Right lobe of liver (tissue), 6 donors: Measurements from ENCODE around the gene ATXN10. TPM values are rescaled to one million over a fixed set of nuclear protein-coding genes. Genes with fewer than 3 reads are reported as not detected.

Source experiments
- ATAC-seq, 4 donors: fragments of 200-7000 bp; cut with Tn5 transposase; one replicate each; pipeline ENCODE4 v1.9.1; 2020; ENCODE audit warnings: mild to moderate bottlenecking in 4 of 4, moderate library complexity in 4 of 4
- DNase-seq, 3 donors: peaks; one replicate each; pipeline ENCODE4 v3.0.0-alpha.2; 2020
- H3K27ac ChIP-seq, 3 donors: fragments of 200-600 bp; one replicate each; pipeline ENCODE4 v1.8.0; 2022
- H3K27me3 ChIP-seq, 2 donors: fragments of 200-600 bp; one replicate each; pipeline ENCODE4 v1.8.0; 2022
- H3K36me3 ChIP-seq, 4 donors: fragments of 200-600 bp; sonication (generic) in 1 of 4; one replicate each; pipeline versions ENCODE4 v1.5.1 to v1.8.0; 2017 to 2022; ENCODE audit warnings: control low read depth in 1 of 4
- H3K4me1 ChIP-seq, 4 donors: fragments of 200-600 bp; sonication (generic) in 1 of 4; one replicate each; pipeline versions ENCODE4 v1.5.1 to v1.8.0; 2017 to 2022; ENCODE audit warnings: control low read depth in 1 of 4
- H3K4me3 ChIP-seq, 3 donors: fragments of 200-600 bp; one replicate each; pipeline ENCODE4 v1.8.0; 2022
- H3K9me3 ChIP-seq, 4 donors: fragments of 200-600 bp; sonication (generic) in 1 of 4; one replicate each; pipeline versions ENCODE4 v1.5.1 to v1.8.0; 2017 to 2022; ENCODE audit warnings: control low read depth in 1 of 4
- CTCF ChIP-seq, 4 donors: fragments of 200-600 bp in 3 of 4; fragments of 450-650 bp in 1 of 4; IDR thresholded peaks; one replicate each; pipeline versions ENCODE4 v1.5.1 to v1.8.0; 2016 to 2022; ENCODE audit warnings: antibody characterized with exemption in 4 of 4, mild to moderate bottlenecking in 2 of 4
- POLR2A ChIP-seq: fragments of 450-650 bp; IDR thresholded peaks from one replicate; pipeline ENCODE4 v1.6.1; 2017; ENCODE audit warnings: antibody characterized with exemption, mild to moderate bottlenecking
- WGBS: methylation state at CpG from one replicate; pipeline ENCODE4 v1.1.6; 2018; ENCODE audit warnings: low coverage, low lambda C conversion rate; ENCODE audit not compliant: insufficient coverage; ENCODE audit errors: missing lambda C conversion rate; 5-methylcytosine and 5-hydroxymethylcytosine counted together
- intact Hi-C, 2 donors: fragments of 100-400 bp; cut with DNase I; formaldehyde crosslinking; loops; one replicate each; pipeline versions ENCODE4 v1.11.2 to v1.14.1; 2022
- total RNA-seq, 6 experiments: library from RNA; depleted of rRNA in 2 of 6; stranded (reverse); fragments of >200 nt in 2 of 6; fragmentation: NEBNext Ultra II Directional in 3 of 6; extraction: Animal tissue kit (Norgen Biotek cat#: 25700) in 3 of 6; gene quantifications; one replicate each; pipeline versions ENCODE4 v1.1.0 to v1.2.4, GENCODE V29; 2016 to 2023
- donor health status: DM: no; HTN: yes; CAD: no.
- donor health status: DM: no; HTN: no; CAD: no.
- donor health status: DM: no; HTN: no; CAD: no.
- donor health status: DM: no; HTN: yes; CAD: no.
- donor health status: DM: no; HTN: yes; CAD: no.

ATXN10 gene
- total RNA-seq, 6 experiments from 2014 or later = 70.0 to 118 (median 84.3) TPM

GRCh38 chr22:45889093-45889538 is 217.5 kb downstream of the ATXN10 start:
- DNase-seq (no peak), ATAC-seq (no peak)
- WGBS = no CpG with 5 or more reads among the region's 10 CpGs
- TF ChIP-seq CTCF (IDR thresholded peaks at IDR 0.05) (no peak), POLR2A (no peak)
- Histone ChIP-seq H3K36me3 (no peaks in the 10 kb centered on the region), H3K9me3 (no peaks in the 10 kb centered on the region), H3K27ac (no peak overlapping the region), H3K4me1 (no peaks in the 10 kb centered on the region), H3K4me3 (no peak overlapping the region), H3K27me3 (no peaks in the 10 kb centered on the region)
- intact Hi-C loops = no loop called here

- TF ChIP-seq POLR2A (no peak), CTCF (IDR thresholded peaks at IDR 0.05) (no peak)
- intact Hi-C loops = no loop called here
- DNase-seq (peak in 1 of 3 donors; percentile 48), ATAC-seq (no peak)
- H3K36me3 ChIP-seq = no peaks in the 10 kb centered on the region
- H3K4me3 ChIP-seq = no peak overlapping the region
- no peaks in the 10 kb centered on the region for H3K9me3 ChIP-seq
- no peaks in the 10 kb centered on the region for H3K4me1 ChIP-seq
- no peaks in the 10 kb centered on the region for H3K27me3 ChIP-seq
- WGBS = 18% methylated on average over 15 of the region's 56 CpGs
- no peak overlapping the region for H3K27ac ChIP-seq
Measured at GRCh38 chr22:45889539-45890350, 218.1 kb downstream of the ATXN10 start.

GRCh38 chr22:45890351-45890635 is 218.7 kb downstream of the ATXN10 start:
- Histone ChIP-seq H3K36me3 (no peaks in the 10 kb centered on the region), H3K27ac (no peak overlapping the region), H3K4me3 (no peak overlapping the region), H3K9me3 (no peaks in the 10 kb centered on the region), H3K27me3 (no peaks in the 10 kb centered on the region), H3K4me1 (no peaks in the 10 kb centered on the region)
- WGBS = 96% methylated on average over 26 of the region's 26 CpGs
- TF ChIP-seq CTCF (IDR thresholded peaks at IDR 0.05) (no peak), POLR2A (no peak)
- no peak for DNase-seq
- ATAC-seq = no peak
- intact Hi-C loops = no loop called here

- intact Hi-C loops = no loop called here
- Histone ChIP-seq H3K4me1 (no peaks in the 10 kb centered on the region), H3K27me3 (no peaks in the 10 kb centered on the region), H3K27ac (no peak overlapping the region), H3K4me3 (no peak overlapping the region), H3K9me3 (no peaks in the 10 kb centered on the region), H3K36me3 (no peaks in the 10 kb centered on the region)
- 81% methylated on average over 25 of the region's 37 CpGs for WGBS
- ATAC-seq (no peak), DNase-seq (peak in 1 of 3 donors; percentile 52)
- TF ChIP-seq CTCF (IDR thresholded peaks at IDR 0.05) (no peak), POLR2A (no peak)
Measured at GRCh38 chr22:45891021-45891421, 219.4 kb downstream of the ATXN10 start.
